MM.1S (cell line): ENCODE measurements around the gene NREP.

Experiments
- CTCF ChIP-seq: fragments of 300-600 bp; sonication (generic); IDR thresholded peaks from 2 replicates; pipeline ENCODE4 v1.5.1; 2016; ENCODE audit warnings: antibody characterized with exemption, low read length, mixed read lengths
- EZH2 ChIP-seq: fragments of 300-600 bp; sonication (generic); optimal IDR thresholded peaks from 2 replicates; pipeline ENCODE3; 2017; ENCODE audit warnings: low read depth, mild to moderate bottlenecking, antibody characterized with exemption, low read length, mixed read lengths

GRCh38 chr5:111734597-111734996 lies 22.4 kb downstream of the NREP start:
- TF ChIP-seq EZH2 = no peak
- TF ChIP-seq CTCF = no peak
